A549 (cell line): ENCODE results near the gene GRB14. TPM values are rescaled to one million over a fixed set of nuclear protein-coding genes. Genes with fewer than 3 reads are reported as not detected.

Experiments
- ATAC-seq, 2 experiments: fragments of 200-7000 bp in 1 of 2; fragments of >200 bp in 1 of 2; cut with Nextera tagmentation in 1 of 2; cut with Tn5 transposase in 1 of 2; 3 replicates each; pipeline versions ENCODE4 v1.8.0 to v1.9.1; 2018 to 2020; ENCODE audit warnings: mild to moderate bottlenecking in 1 of 2, moderate library complexity in 1 of 2
- CTCF ChIA-PET: fragments of 300-600 bp; sonication (Branson Sonifier 250); formaldehyde crosslinking; extraction: SDS; loops from one replicate; lab custom pipeline; 2021; ENCODE audit warnings: antibody characterized with exemption, inconsistent platforms; lab: Yijun Ruan, JAX
- POLR2A ChIA-PET: fragments of 350-600 bp; formaldehyde crosslinking; extraction: SDS; loops from one replicate; lab custom pipeline; 2021; ENCODE audit warnings: antibody characterized with exemption, inconsistent platforms; lab: Yijun Ruan, JAX
- DNase-seq, 2 experiments: peaks; one replicate each; pipeline versions ENCODE4 v3.0.0 to v3.0.0-alpha.2; 2011 to 2016; ENCODE audit warnings: low read depth in 1 of 2, low spot score in 1 of 2
- FAIRE-seq: peaks from 2 replicates; lab custom pipeline; 2011; peaks lifted over from hg19 to GRCh38; lab: Jason Lieb, UNC
- H3K27ac ChIP-seq, 2 experiments: fragments of >200 bp; sonication (Bioruptor Twin); formaldehyde crosslinking; 3 replicates each; pipeline ENCODE4 v1.5.1; 2016 to 2017
- H3K4me1 ChIP-seq: fragments of >200 bp; sonication (Bioruptor Twin); formaldehyde crosslinking; 3 replicates; pipeline ENCODE4 v1.6.1; 2016
- H3K4me2 ChIP-seq: fragments of >200 bp; sonication (Bioruptor Twin); formaldehyde crosslinking; 3 replicates; pipeline ENCODE4 v1.6.1; 2016
- H3K4me3 ChIP-seq: fragments of >200 bp; sonication (Bioruptor Twin); formaldehyde crosslinking; 3 replicates; pipeline ENCODE4 v1.5.1; 2016
- H3K9me3 ChIP-seq: fragments of >200 bp; sonication (Bioruptor Twin); formaldehyde crosslinking; 3 replicates; pipeline ENCODE4 v1.6.1; 2016
- BHLHE40 ChIP-seq: IDR thresholded peaks from 2 replicates; pipeline ENCODE4 v1.6.1; 2012; ENCODE audit warnings: low read depth, low read length, inconsistent platforms
- CBX8 ChIP-seq: fragments of 200-600 bp; sonication (generic); IDR thresholded peaks from 2 replicates; pipeline ENCODE4 v1.6.1; 2016
- CHD4 ChIP-seq: fragments of 200-600 bp; sonication (generic); IDR thresholded peaks from 2 replicates; pipeline ENCODE4 v1.6.1; 2016; ENCODE audit warnings: antibody characterized with exemption, mild to moderate bottlenecking, borderline replicate concordance
- EP300 ChIP-seq, 2 experiments: fragments of >200 bp; sonication (Bioruptor Twin); formaldehyde crosslinking; IDR thresholded peaks; 2 replicates in 1 of 2; 3 replicates in 1 of 2; pipeline ENCODE4 v1.6.1; 2016 to 2017
- FOSB ChIP-seq: fragments of 250-450 bp; sonication (Bioruptor Pico); IDR thresholded peaks from 2 replicates; pipeline ENCODE4 v1.5.0; 2020; ENCODE audit warnings: mild to moderate bottlenecking, moderate library complexity
- FOSL2 ChIP-seq, 2 experiments: fragments of 450-650 bp in 1 of 2; fragments of >200 bp in 1 of 2; sonication (Bioruptor Twin) in 1 of 2; formaldehyde crosslinking; IDR thresholded peaks; 2 replicates each; pipeline versions ENCODE4 v1.5.0 to v1.6.1; 2016 to 2020; ENCODE audit warnings: mild to moderate bottlenecking in 1 of 2, moderate library complexity in 1 of 2
- FOXS1 ChIP-seq: fragments of 250-450 bp; sonication (Bioruptor Pico); IDR thresholded peaks from 2 replicates; pipeline ENCODE4 v1.5.0; 2020; ENCODE audit warnings: mild to moderate bottlenecking, moderate library complexity
- HDAC2 ChIP-seq: fragments of 200-600 bp; sonication (generic); IDR thresholded peaks from 2 replicates; pipeline ENCODE4 v1.6.1; 2016
- HEYL ChIP-seq: fragments of 250-450 bp; sonication (Bioruptor Pico); IDR thresholded peaks from 2 replicates; pipeline ENCODE4 v1.8.0; 2021; ENCODE audit warnings: mild to moderate bottlenecking, moderate library complexity
- HOXB5 ChIP-seq: fragments of 250-450 bp; sonication (Bioruptor Pico); IDR thresholded peaks from 2 replicates; pipeline ENCODE4 v1.5.0; 2020; ENCODE audit warnings: mild to moderate bottlenecking, moderate library complexity
- JUN ChIP-seq, 2 experiments: fragments of >200 bp; sonication (Bioruptor Twin); formaldehyde crosslinking; IDR thresholded peaks; 2 replicates in 1 of 2; 3 replicates in 1 of 2; pipeline ENCODE4 v1.6.1; 2016 to 2017
- MAFK ChIP-seq: fragments of 450-650 bp; IDR thresholded peaks from 2 replicates; pipeline ENCODE4 v1.6.1; 2014; ENCODE audit not compliant: partially characterized antibody
- NPAS2 ChIP-seq: fragments of 250-450 bp; sonication (Bioruptor Pico); IDR thresholded peaks from 2 replicates; pipeline ENCODE4 v1.8.0; 2022; ENCODE audit warnings: mild to moderate bottlenecking, moderate library complexity, borderline replicate concordance
- POLR2A ChIP-seq: IDR thresholded peaks from 2 replicates; pipeline ENCODE4 v1.6.1; 2012; ENCODE audit warnings: mild to moderate bottlenecking, low read length
- RAD21 ChIP-seq, 2 experiments: fragments of >200 bp in 1 of 2; sonication (Bioruptor Twin) in 1 of 2; formaldehyde crosslinking in 1 of 2; IDR thresholded peaks in 1 of 2; conservative IDR thresholded peaks in 1 of 2; 2 replicates in 1 of 2; 3 replicates in 1 of 2; pipeline ENCODE4 v1.6.1; 2012 to 2018; ENCODE audit warnings: inconsistent platforms in 1 of 2
- RARB ChIP-seq: fragments of 250-450 bp; sonication (Bioruptor Pico); IDR thresholded peaks from 2 replicates; pipeline ENCODE4 v1.8.0; 2021; ENCODE audit warnings: mild to moderate bottlenecking, moderate library complexity
- SMC3 ChIP-seq: fragments of >200 bp; sonication (Bioruptor Twin); formaldehyde crosslinking; IDR thresholded peaks from 3 replicates; pipeline ENCODE4 v1.6.1; 2018; ENCODE audit warnings: inconsistent platforms
- TFCP2L1 ChIP-seq: fragments of 250-450 bp; sonication (Bioruptor Pico); IDR thresholded peaks from 2 replicates; pipeline ENCODE4 v1.5.0; 2021; ENCODE audit warnings: mild to moderate bottlenecking
- ZFP36 ChIP-seq: fragments of 450-650 bp; IDR thresholded peaks from 2 replicates; pipeline ENCODE4 v1.6.1; 2014; ENCODE audit warnings: borderline replicate concordance; ENCODE audit not compliant: partially characterized antibody
- WGBS: methylation state at CpG from one replicate; pipeline ENCODE4 v1.1.6; 2017; ENCODE audit errors: missing lambda C conversion rate; 5-methylcytosine and 5-hydroxymethylcytosine counted together
- polyA plus RNA-seq, 4 experiments: library from polyadenylated mRNA; depleted of rRNA in 3 of 4; stranded (reverse); fragments of >200 nt; fragmentation: RNase III in 1 of 4; extraction: RNeasy Plus Mini Kit Qiagen cat#74134 plus additional on column Dnase treatment in 1 of 4; gene quantifications; 2 replicates in 3 of 4; 3 replicates in 1 of 4; pipeline ENCODE4 v1.2.3, GENCODE V29; 2011 to 2017
- TF ChIP-seq, protein P1 (sequence below): fragments of 250-450 bp; sonication (Bioruptor Pico); IDR thresholded peaks from 2 replicates; pipeline ENCODE4 v1.5.0; 2021; ENCODE audit warnings: mild to moderate bottlenecking, moderate library complexity, borderline replicate concordance
- TF ChIP-seq, protein P2 (sequence below): fragments of >200 bp; sonication (Bioruptor Twin); formaldehyde crosslinking; IDR thresholded peaks from 3 replicates; pipeline ENCODE4 v1.6.1; 2016
- TF ChIP-seq, protein P3 (sequence below): fragments of >200 bp; sonication (Bioruptor Twin); formaldehyde crosslinking; IDR thresholded peaks from 3 replicates; pipeline ENCODE4 v1.5.1; 2016

The GRB14 gene
- polyA plus RNA-seq, 2 of the 4 experiments (the other 2 are of a cell fraction), result 18.6 to 26.0 TPM

DNA sequence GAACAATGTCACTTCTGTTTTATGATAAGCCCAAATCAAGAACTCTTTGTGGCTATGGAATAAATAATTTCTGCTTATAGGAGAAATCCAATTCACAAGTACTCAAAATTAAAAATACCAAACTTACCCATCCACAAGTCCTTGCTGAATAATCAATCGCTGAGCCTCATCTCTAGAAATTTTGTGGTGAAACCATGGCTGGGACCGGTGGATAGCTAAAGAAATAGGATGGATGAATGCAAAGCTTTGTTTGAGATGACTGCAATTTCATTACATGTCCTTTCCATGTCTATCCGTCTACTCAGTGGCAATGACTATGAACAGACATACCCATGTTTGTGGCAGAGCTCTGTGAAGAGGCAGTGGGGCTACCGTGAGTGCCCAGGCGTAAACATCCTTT lies 124.4 kb downstream of the GRB14 start (continued):
- TF ChIP-seq, protein P1, sequence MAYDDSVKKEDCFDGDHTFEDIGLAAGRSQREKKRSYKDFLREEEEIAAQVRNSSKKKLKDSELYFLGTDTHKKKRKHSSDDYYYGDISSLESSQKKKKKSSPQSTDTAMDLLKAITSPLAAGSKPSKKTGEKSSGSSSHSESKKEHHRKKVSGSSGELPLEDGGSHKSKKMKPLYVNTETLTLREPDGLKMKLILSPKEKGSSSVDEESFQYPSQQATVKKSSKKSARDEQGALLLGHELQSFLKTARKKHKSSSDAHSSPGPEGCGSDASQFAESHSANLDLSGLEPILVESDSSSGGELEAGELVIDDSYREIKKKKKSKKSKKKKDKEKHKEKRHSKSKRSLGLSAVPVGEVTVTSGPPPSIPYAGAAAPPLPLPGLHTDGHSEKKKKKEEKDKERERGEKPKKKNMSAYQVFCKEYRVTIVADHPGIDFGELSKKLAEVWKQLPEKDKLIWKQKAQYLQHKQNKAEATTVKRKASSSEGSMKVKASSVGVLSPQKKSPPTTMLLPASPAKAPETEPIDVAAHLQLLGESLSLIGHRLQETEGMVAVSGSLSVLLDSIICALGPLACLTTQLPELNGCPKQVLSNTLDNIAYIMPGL (CRISPR knock-in tag), result no peak
- TF ChIP-seq HOXB5 (CRISPR knock-in tag) (no peak), NPAS2 (no peak)

DNA sequence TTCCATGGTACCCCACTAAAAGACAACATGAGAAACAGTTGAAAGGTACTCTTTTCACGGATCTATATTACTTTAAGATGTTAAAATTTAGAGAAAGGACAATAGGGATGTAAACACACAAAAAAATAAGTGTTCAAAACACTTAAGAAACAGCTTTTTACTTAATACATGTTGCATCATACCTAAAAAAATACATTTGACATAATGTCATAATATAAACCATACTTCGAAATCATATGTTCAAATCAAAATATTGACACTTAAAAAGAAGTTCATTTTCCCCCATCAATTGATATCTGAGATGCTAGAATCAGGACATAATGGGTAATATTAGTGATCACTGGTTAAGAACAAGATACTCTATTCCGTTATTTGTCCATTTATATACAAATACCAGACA lies 124.9 kb downstream of the GRB14 start:
- Histone ChIP-seq H3K4me3 (no peak overlapping the region), H3K27ac (no peak overlapping the region), H3K9me3 (no peaks in the 10 kb centered on the region), H3K4me2 (no peak overlapping the region), H3K4me1 (peaks cover 5% of the 10 kb centered on the region; the same call in 2 of the 3 replicates)
- TF ChIP-seq BHLHE40 (no peak), HEYL (CRISPR knock-in tag) (no peak), FOSB (CRISPR knock-in tag) (no peak), EP300 (IDR thresholded peaks at IDR 0.05) (no peak), CBX8 (no peak), FOXS1 (no peak), POLR2A (no peak), NPAS2 (no peak), ZFP36 (no peak), HDAC2 (no peak), CHD4 (no peak), RAD21 (conservative IDR thresholded peaks at IDR 0.05 in 1 of 2, IDR thresholded peaks at IDR 0.05 in 1 of 2) (no peak), TFCP2L1 (no peak), RARB (no peak), JUN (IDR thresholded peaks at IDR 0.05) (no peak), FOSL2 (IDR thresholded peaks at IDR 0.05) (no peak), FOSL2 (CRISPR knock-in tag; IDR thresholded peaks at IDR 0.05) (no peak), MAFK (no peak)
- TF ChIP-seq, protein P2, sequence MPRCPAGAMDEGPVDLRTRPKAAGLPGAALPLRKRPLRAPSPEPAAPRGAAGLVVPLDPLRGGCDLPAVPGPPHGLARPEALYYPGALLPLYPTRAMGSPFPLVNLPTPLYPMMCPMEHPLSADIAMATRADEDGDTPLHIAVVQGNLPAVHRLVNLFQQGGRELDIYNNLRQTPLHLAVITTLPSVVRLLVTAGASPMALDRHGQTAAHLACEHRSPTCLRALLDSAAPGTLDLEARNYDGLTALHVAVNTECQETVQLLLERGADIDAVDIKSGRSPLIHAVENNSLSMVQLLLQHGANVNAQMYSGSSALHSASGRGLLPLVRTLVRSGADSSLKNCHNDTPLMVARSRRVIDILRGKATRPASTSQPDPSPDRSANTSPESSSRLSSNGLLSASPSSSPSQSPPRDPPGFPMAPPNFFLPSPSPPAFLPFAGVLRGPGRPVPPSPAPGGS, result no peak
- CTCF ChIA-PET, result interaction anchor here (1.1 to 1.5 kb wide), 4 partner anchors 13 to 1327 kb away, joined by 3 to 4 read pairs (median 4); no protein-coding TSS in a partner anchor
- ATAC-seq (no peak), FAIRE-seq (no peak), DNase-seq (no peak)
- POLR2A ChIA-PET, result no interaction called here
- WGBS, result 55% methylated on average over 3 of the region's 3 CpGs

DNA sequence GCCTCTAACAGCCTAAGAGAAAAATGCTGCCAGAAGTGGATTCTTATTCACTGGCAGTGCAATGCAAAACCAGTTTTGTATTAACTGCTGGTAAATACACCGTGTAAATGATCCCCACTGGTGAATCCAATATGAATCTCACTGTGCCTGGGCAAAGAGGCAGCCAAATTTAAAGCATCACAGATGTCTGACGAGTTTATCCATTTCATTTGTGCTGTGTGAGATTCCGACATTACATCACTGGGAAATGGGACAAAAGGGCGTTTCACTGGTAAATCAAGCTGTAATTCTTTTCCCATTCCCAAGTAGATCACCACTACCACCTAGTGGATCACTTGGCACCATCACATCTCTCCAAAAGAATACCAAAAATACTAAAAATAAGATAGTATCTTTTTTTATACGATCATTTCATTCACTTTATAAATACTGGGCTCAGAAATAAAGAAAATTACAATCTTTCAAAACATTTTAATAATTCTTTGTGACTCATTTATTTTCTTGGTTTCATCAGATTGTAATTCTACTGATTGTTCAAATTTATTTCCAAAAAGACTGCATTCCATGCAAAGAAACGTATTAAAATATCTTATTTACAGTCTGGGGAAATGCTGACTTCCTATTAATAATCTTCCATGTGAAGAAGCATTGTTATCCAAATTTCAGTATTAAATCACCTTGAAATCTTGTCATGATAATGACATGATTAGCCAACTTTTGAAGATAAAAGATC lies 125.6 kb downstream of the GRB14 start:
- peak overlapping the region in 1 of 2 experiments; percentile 42; a peak in 1 of 6 replicates for H3K27ac ChIP-seq
- DNase-seq, result peak; percentile 15 to 72
- POLR2A ChIA-PET, result no interaction called here
- CTCF ChIA-PET, result interaction anchor here (1.0 to 1.6 kb wide), 5 partner anchors 9 to 1326 kb away, joined by 3 to 5 read pairs (median 3); no protein-coding TSS in a partner anchor
- H3K4me2 ChIP-seq, result peak overlapping the region; percentile 62
- FAIRE-seq, result no peak
- no peaks in the 10 kb centered on the region for H3K9me3 ChIP-seq
- H3K4me1 ChIP-seq, result peaks cover 5% of the 10 kb centered on the region; the same call in 2 of the 3 replicates
- ATAC-seq, result peak; percentile 89
- 25% methylated on average over 6 of the region's 6 CpGs for WGBS
- no peak overlapping the region for H3K4me3 ChIP-seq
- no peak for TF ChIP-seq CBX8
- peak; percentile 68 to 78 for TF ChIP-seq RAD21 (conservative IDR thresholded peaks at IDR 0.05 in 1 of 2, IDR thresholded peaks at IDR 0.05 in 1 of 2)
- TF ChIP-seq, protein P3, sequence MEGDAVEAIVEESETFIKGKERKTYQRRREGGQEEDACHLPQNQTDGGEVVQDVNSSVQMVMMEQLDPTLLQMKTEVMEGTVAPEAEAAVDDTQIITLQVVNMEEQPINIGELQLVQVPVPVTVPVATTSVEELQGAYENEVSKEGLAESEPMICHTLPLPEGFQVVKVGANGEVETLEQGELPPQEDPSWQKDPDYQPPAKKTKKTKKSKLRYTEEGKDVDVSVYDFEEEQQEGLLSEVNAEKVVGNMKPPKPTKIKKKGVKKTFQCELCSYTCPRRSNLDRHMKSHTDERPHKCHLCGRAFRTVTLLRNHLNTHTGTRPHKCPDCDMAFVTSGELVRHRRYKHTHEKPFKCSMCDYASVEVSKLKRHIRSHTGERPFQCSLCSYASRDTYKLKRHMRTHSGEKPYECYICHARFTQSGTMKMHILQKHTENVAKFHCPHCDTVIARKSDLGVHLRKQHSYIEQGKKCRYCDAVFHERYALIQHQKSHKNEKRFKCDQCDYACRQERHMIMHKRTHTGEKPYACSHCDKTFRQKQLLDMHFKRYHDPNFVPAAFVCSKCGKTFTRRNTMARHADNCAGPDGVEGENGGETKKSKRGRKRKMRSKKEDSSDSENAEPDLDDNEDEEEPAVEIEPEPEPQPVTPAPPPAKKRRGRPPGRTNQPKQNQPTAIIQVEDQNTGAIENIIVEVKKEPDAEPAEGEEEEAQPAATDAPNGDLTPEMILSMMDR, result peak; percentile 80
- peak; percentile 57 for TF ChIP-seq SMC3
